Muscle of back (tissue), 11 donors: ENCODE data around the gene ZNF644. TPM values are rescaled to one million over a fixed set of nuclear protein-coding genes. Genes with fewer than 3 reads are reported as not detected.
"Not testable (repeated sequence)": the region's sequence is repeated elsewhere in the genome, so short reads cannot be mapped to it uniquely, and the experiment has no call there.

Experiments
- DNase-seq, 3 donors: peaks; one replicate each; pipeline versions ENCODE4 v3.0.0 to v3.0.0-alpha.2; 2013
- polyA plus RNA-seq, 10 donors: library from polyadenylated mRNA; unstranded; fragments of 120-200 nt; gene quantifications; one replicate each; pipeline ENCODE4 v1.2.1, GENCODE V29; 2013; ENCODE audit not compliant: insufficient read length in 10 of 10

ZNF644 gene
- polyA plus RNA-seq, 10 donors: 34.0 to 49.1 (median 42.1) TPM

DNA sequence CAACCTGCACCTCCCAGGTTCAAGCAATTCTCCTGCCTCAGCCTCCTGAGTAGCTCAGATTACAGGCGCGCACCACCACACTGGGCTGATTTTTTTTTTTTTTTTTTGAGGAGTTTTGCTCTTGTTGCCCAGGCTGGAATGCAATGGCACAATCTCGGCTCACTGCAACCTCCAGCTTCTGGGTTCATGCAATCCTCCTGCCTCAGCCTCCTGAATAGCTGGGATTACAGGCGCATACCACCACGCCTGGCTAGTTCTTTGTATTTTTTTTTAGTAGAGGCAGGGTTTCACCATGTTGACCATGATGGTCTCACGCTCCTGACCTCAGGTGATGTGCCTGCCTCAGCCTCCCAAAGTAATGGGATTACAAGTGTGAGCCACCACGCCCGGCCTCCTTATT is 93.6 kb downstream of the ZNF644 start:
- DNase-seq: not testable (repeated sequence)

DNA sequence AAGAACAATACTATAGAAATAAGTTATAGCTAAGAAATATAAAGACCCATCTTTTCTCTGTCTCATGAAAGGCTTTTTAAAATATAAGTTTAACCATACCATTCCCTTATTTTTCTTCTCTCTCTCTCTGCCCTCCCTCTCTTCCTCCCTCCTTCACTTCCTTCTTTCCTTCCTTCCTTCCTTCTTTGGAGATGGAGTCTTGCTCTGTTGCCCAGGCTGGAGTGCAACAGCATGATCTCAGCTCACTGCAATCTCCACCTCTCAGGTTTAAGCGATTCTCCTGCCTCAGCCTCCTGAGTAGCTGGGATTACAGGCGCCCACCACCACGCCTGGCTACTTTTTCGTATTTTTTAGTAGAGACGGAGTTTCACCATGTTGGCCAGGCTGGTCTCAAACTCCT is 94.2 kb downstream of the ZNF644 start:
- DNase-seq: not testable (repeated sequence)

DNA sequence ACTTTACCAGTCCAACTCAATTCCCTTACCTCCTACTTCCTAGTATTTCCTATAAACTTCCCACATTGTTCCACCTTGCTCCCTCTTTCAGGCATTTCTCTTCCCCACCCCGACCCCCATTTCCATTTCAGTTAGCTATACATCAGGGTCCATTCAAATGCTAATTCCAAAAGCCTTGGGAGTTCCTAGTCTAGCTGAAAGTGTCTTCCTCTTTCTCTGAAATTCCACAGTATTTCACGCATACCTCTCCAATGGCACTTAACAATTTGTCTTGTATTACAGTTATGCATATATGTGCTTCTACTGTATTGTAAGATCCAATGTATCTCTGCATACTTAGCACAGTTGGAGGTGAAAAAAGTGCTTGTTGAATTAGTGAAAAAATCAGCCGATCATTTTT is 94.9 kb downstream of the ZNF644 start:
- DNase-seq: no peak

GRCh38 chr1:90925928-90926869 is 95.6 kb downstream of the ZNF644 start:
- DNase-seq: peak in 1 of 3 donors; percentile 12

DNA sequence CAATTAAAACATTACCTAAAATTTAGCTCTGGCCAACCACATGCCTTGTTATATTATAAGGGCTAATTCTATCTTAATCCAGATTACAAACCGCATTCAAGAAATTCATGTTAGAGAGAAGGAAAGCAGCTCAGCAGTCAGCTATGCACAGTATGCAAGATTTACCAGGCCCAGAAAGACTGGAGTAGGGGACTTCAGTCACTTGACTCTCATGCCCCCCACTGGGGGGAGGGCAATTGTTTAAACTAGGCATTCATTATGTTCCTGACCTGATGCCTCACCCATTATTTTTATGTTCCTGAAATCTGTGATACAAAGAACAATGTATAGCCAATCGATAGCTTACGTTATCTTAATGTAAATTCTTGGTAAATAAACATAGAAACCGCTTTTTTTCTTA is 96.9 kb downstream of the ZNF644 start:
- DNase-seq: no peak

GRCh38 chr1:90922996-90923395 is 98.8 kb downstream of the ZNF644 start:
- no peak for DNase-seq

DNA sequence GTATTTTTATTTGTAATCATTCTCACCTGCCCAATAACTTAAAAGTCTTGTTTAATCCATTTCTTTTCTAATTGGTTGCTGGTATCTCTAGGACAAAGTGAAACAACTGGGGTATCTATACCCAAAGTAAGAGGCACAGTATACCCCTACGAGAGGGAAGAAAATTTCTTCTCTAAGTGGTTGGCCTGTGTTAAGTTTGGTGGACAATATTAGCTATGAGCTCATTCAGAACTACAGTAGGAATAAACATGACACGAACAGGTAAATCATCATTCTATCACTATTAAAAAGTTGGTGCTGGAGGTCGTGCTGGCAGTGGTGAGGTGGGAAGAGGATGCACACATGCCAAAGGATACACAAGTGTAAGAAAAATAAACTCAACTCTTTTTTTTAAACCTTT is 99.6 kb downstream of the ZNF644 start:
- DNase-seq: no peak

- no peak for DNase-seq
These were observed 101.9 kb downstream of the ZNF644 start for GRCh38 chr1:90919900-90920299.

GRCh38 chr1:90919190-90919719 is 102.6 kb downstream of the ZNF644 start:
- no peak for DNase-seq

GRCh38 chr1:90911353-90911752 is 110.5 kb downstream of the ZNF644 start:
- DNase-seq: no peak

DNA sequence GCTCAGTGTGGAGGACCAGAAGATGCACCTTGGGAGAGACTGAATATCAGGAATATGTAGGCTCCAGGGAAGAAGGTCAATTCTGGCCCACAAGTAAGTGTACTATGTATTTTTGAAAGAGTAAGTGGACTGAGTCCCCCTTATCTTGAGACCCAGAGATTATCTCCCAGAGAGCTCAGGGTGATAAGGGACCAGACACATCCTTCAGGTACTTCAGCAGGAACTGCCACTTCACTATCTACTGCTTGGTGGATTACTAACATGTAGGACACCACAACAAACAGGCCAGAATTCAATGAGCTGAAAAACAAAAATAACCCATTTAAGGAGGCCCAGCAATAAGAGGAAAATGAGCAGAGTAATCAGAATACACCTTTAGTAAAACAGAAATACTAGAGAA is 119.2 kb downstream of the ZNF644 start:
- DNase-seq: no peak

GRCh38 chr1:90899263-90899662 is 122.6 kb downstream of the ZNF644 start:
- DNase-seq: no peak

- not testable (repeated sequence) for DNase-seq
These were observed 128.2 kb downstream of the ZNF644 start for GRCh38 chr1:90893679-90894078.

- not testable (repeated sequence) for DNase-seq
These were observed 129.0 kb downstream of the ZNF644 start for GRCh38 chr1:90892884-90893283.

DNA sequence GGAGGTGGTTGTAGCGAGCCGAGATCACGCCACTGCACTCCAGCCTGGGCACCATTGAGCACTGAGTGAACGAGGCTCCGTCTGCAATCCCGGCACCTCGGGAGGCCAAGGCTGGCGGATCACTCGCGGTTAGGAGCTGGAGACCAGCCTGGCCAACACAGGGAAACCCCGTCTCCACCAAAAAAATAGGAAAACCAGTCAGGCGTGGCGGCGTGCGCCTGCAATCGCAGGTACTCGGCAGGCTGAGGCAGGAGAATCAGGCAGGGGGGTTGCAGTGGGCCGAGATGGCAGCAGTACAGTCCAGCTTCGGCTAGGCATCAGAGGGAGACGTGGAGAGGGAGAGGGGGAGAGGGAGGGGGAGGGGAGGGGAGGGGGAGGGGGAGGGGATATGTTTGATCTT is 129.6 kb downstream of the ZNF644 start:
- not testable (repeated sequence) for DNase-seq

DNA sequence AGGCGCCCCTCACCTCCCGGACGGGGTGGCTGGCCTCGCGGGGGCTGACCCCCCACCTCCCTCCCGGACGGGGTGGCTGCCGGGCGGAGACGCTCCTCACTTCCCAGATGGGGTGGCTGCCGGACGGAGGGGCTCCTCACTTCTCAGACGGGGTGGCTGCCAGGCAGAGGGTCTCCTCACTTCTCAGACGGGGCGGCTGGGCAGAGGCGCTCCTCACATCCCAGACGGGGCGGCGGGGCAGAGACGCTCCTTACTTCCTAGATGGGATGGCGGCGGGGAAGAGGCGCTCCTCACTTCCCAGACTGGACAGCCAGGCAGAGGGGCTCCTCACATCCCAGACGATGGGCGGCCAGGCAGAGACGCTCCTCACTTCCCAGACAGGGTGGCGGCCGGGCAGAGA is 130.1 kb downstream of the ZNF644 start:
- not testable (repeated sequence) for DNase-seq

DNA sequence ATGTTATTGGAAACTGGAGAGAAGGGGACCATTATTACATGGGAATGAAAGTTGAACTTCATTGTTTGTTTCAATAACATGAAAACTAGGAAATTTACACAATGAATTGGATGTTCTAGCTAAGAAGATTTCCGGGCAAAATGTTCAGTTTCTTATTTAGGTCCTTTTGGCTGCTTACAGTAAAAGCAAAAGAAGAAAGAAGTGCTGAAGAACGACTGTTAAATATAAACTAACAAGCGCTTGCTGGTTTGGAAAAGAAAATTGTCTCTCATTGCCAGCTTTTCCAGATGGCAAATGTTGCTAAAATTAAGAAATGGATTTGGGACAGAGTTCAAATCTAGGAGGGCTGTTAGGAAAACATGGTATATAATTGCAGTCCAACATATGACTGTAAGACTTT is 139.6 kb downstream of the ZNF644 start:
- DNase-seq: no peak

- no peak for DNase-seq
These were observed 140.8 kb downstream of the ZNF644 start for GRCh38 chr1:90881034-90881433.

GRCh38 chr1:90879281-90879680 is 142.6 kb downstream of the ZNF644 start:
- DNase-seq: no peak

- no peak for DNase-seq
These were observed 145.7 kb downstream of the ZNF644 start for GRCh38 chr1:90876101-90876500.
